ENCODE results near the gene SOBP.

SOBP gene

GRCh38 chr6:107613651-107614379 lies 123.9 kb downstream of the SOBP start:
- DNase-seq (ENCODE audit: low read depth in 1 of 2, low spot score in 1 of 2) = no peak

DNA sequence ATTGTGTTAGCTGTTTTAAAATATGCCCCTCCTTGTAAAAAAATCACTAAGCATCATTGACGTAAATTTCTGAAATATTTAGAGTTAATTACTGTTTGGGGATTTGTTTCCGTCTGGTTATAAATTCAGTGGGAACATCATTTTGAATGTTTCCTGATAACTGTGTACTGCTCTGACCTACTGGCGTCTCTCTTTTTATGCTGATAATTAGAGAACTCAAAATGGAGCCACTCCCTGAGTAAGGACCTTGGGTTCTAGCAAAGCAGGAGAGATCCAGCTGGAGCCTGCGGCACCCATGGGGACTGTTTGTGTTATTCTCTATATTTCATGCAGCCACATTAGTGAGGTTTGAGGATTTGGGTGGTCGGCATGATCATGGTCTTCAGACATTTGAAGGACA lies 124.9 kb downstream of the SOBP start:
- no peak for DNase-seq (ENCODE audit: low read depth in 1 of 2, low spot score in 1 of 2)

GRCh38 chr6:107616775-107617174 lies 126.9 kb downstream of the SOBP start:
- no peak for DNase-seq (ENCODE audit: low read depth in 1 of 2, low spot score in 1 of 2)

- DNase-seq (ENCODE audit: low read depth in 1 of 2, low spot score in 1 of 2) = no peak
Observed at GRCh38 chr6:107617341-107617932, 127.5 kb downstream of the SOBP start.

GRCh38 chr6:107618672-107619071 lies 128.8 kb downstream of the SOBP start:
- DNase-seq (ENCODE audit: low read depth in 1 of 2, low spot score in 1 of 2) = no peak

- DNase-seq (ENCODE audit: low read depth in 1 of 2, low spot score in 1 of 2) = no peak
Observed at GRCh38 chr6:107620732-107621131, 130.8 kb downstream of the SOBP start.

- no peak for DNase-seq (ENCODE audit: low read depth in 1 of 2, low spot score in 1 of 2)
Observed at GRCh38 chr6:107621229-107621937, 131.5 kb downstream of the SOBP start.

GRCh38 chr6:107622269-107622668 lies 132.4 kb downstream of the SOBP start:
- DNase-seq (ENCODE audit: low read depth in 1 of 2, low spot score in 1 of 2) = no peak

- DNase-seq (ENCODE audit: low read depth in 1 of 2, low spot score in 1 of 2) = no peak
Observed at GRCh38 chr6:107624050-107624449, 134.1 kb downstream of the SOBP start.

DNA sequence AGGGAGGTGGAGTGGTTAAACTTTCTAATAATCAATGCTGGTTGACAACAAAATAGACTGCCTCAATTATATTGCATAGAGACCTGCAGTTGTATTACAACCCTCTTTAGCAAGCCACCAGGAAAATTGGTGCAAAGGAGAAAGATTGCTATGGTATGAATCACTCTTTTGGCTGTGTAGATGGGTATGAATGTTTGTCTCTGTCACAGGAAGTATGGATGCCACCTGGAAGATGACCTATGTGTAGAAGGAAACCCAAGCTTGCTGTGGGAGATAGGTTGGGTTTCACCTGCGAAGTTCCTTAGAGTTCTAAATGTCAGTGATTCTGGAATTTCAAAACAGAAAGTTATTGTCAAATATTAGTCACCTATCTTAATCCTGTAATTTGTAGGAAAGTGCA lies 134.6 kb downstream of the SOBP start:
- DNase-seq (ENCODE audit: low read depth in 1 of 2, low spot score in 1 of 2) = no peak

GRCh38 chr6:107625264-107625663 lies 135.3 kb downstream of the SOBP start:
- DNase-seq (ENCODE audit: low read depth in 1 of 2, low spot score in 1 of 2) = no peak

GRCh38 chr6:107626645-107627044 lies 136.7 kb downstream of the SOBP start:
- DNase-seq (ENCODE audit: low read depth in 1 of 2, low spot score in 1 of 2) = no peak

GRCh38 chr6:107627969-107628368 lies 138.1 kb downstream of the SOBP start:
- no peak for DNase-seq (ENCODE audit: low read depth in 1 of 2, low spot score in 1 of 2)

GRCh38 chr6:107628878-107629277 lies 139.0 kb downstream of the SOBP start:
- no peak for DNase-seq (ENCODE audit: low read depth in 1 of 2, low spot score in 1 of 2)

DNA sequence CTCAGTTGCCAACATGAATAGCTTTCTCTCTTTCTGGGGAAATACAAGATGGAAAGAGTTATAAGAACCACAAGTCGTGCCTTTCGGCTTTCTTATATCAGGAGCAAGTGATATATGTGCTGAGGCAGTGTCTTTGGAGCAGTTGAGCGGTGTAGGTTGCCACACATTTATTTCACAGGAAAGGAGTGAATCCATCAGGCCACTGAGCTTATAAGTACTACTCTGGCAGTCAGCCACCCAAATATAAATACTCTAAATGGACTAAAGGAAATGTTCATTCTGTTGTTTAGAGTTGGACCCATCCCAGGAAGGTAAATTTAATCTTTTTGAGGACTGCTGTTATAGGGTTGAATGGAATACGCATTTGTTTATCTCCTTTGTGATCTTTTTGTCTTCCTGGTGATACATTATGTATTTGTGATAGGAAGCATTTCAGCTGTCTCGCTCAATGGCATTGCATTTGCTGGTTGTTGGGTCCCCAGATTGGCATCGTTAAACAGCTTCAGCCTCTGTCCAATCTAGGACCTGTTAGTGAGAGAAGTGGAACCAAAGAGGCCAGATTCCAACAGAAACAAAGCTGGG lies 139.7 kb downstream of the SOBP start:
- no peak for DNase-seq (ENCODE audit: low read depth in 1 of 2, low spot score in 1 of 2)

- no peak for DNase-seq (ENCODE audit: low read depth in 1 of 2, low spot score in 1 of 2)
Observed at GRCh38 chr6:107630348-107630977, 140.5 kb downstream of the SOBP start.

DNA sequence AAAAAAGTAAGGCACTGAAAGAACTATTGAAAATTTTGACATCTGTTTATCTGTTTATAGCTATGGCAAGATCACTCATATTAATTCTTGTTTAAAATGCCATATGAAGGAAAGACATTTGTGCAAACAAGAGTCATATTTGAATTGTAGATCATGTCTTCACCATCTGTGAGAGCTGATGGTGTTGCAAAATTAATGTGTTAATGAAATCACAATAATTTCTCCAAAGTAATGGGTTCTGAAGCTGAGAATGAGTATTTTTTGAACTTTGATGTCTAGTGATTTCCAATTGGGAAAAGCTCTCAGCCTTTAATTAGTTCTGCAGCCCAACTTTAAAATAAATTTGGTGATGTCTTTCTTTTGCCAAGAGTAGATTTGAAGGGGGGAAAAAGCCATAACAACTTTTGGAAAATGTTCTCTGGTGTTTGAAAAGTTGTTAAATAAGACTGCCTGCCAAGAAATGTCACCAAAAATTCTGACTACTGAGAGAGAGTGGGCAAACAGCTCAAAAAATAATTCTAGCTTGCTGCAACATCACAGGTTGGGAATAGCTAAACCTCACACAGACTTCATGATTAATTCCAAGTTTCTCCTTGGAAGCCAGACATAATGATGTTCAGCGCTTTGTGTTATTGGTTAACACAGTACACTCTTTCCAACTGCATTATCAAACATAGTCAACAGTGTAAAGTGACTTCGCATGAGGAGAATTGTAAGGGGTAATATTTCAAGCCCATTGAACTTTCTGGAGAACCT lies 142.6 kb downstream of the SOBP start:
- DNase-seq (ENCODE audit: low read depth in 1 of 2, low spot score in 1 of 2) = no peak

- DNase-seq (ENCODE audit: low read depth in 1 of 2, low spot score in 1 of 2) = no peak
Observed at GRCh38 chr6:107633680-107634323, 143.9 kb downstream of the SOBP start.

DNA sequence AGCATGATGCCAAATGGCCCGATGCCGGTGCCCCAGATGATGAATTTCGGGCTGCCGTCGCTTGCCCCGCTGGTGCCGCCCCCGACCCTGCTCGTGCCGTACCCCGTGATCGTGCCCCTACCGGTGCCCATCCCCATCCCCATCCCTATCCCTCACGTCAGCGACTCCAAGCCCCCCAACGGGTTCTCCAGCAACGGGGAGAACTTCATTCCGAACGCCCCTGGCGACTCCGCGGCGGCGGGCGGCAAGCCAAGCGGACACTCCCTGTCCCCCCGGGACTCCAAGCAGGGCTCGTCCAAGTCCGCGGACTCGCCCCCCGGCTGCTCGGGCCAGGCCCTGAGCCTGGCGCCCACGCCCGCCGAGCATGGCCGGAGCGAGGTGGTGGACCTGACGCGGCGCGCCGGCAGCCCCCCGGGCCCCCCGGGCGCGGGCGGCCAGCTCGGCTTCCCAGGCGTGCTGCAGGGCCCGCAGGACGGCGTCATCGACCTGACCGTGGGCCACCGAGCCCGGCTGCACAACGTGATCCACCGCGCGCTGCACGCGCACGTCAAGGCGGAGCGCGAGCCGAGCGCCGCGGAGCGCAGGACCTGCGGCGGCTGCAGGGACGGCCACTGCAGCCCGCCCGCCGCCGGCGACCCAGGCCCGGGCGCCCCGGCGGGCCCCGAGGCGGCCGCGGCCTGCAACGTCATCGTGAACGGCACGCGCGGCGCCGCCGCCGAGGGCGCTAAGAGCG lies 144.6 kb downstream of the SOBP start:
- DNase-seq (ENCODE audit: low read depth in 1 of 2, low spot score in 1 of 2) = no peak

GRCh38 chr6:107635057-107635515 lies 145.2 kb downstream of the SOBP start:
- DNase-seq (ENCODE audit: low read depth in 1 of 2, low spot score in 1 of 2) = no peak
